HG03521 (cell line): Measurements from ENCODE around the gene AR.

ENCODE experiments used
- ATAC-seq: cut with Tn5 transposase; IDR thresholded peaks from one replicate; pipeline ENCODE4 v1.9.1; 2021; ENCODE audit warnings: mild to moderate bottlenecking, moderate library complexity; ENCODE audit not compliant: unreplicated experiment

The AR gene

GRCh38 chrX:67543818-67544217 lies at the start of gene AR:
Gene AR (plus strand): TSS chrX:67544021. CDS start chrX:67545147, 1,126 bp downstream.
- ATAC-seq, result no peak

GRCh38 chrX:67500617-67501016 lies 43.2 kb upstream of the AR start:
- ATAC-seq, result no peak

GRCh38 chrX:67503004-67503403 lies 40.8 kb upstream of the AR start:
- ATAC-seq, result no peak

GRCh38 chrX:67503453-67503852 lies 40.4 kb upstream of the AR start:
- no peak for ATAC-seq

- ATAC-seq, result no peak
These were observed 23.1 kb upstream of the AR start for GRCh38 chrX:67520671-67521070.

- ATAC-seq, result no peak
These were observed 20.7 kb upstream of the AR start for GRCh38 chrX:67523002-67523681.

GRCh38 chrX:67523932-67524331 lies 19.9 kb upstream of the AR start:
- no peak for ATAC-seq

- ATAC-seq, result no peak
These were observed 19.4 kb upstream of the AR start for GRCh38 chrX:67524428-67524827.

GRCh38 chrX:67524950-67525691 lies 18.7 kb upstream of the AR start:
- ATAC-seq, result no peak

GRCh38 chrX:67536564-67536963 lies 7.3 kb upstream of the AR start:
- no peak for ATAC-seq

- ATAC-seq, result no peak
These were observed 5.4 kb upstream of the AR start for GRCh38 chrX:67538383-67538782.

GRCh38 chrX:67544281-67545035 lies 637 bp downstream of the AR start:
- ATAC-seq, result no peak

GRCh38 chrX:67545036-67545821 lies 1.4 kb downstream of the AR start:
- no peak for ATAC-seq

- ATAC-seq, result no peak
These were observed 2.2 kb downstream of the AR start for GRCh38 chrX:67545893-67546495.

GRCh38 chrX:67546496-67547423 lies 2.9 kb downstream of the AR start:
- ATAC-seq, result no peak

GRCh38 chrX:67555578-67556203 lies 11.9 kb downstream of the AR start:
- no peak for ATAC-seq

- no peak for ATAC-seq
These were observed 14.4 kb downstream of the AR start for GRCh38 chrX:67558267-67558666.

- no peak for ATAC-seq
These were observed 19.9 kb downstream of the AR start for GRCh38 chrX:67563469-67564448.
